Effector memory CD4-positive, alpha-beta T cell (primary cell): ENCODE data around the gene ATP13A5.

Experiments
- DNase-seq, 3 donors: peaks; one replicate each; pipeline ENCODE4 v3.0.0-alpha.2; 2020
- H3K27ac ChIP-seq: 2 replicates; pipeline ENCODE4 v1.7.0; 2013; ENCODE audit warnings: mild to moderate bottlenecking, low read length, moderate library complexity; ENCODE audit not compliant: insufficient read depth, poor library complexity, severe bottlenecking
- H3K27me3 ChIP-seq: replicated peaks from 2 replicates; pipeline ENCODE4 v1.7.0; 2013; ENCODE audit warnings: mild to moderate bottlenecking, low read length; ENCODE audit not compliant: insufficient read depth, control insufficient read depth, poor library complexity, severe bottlenecking
- H3K36me3 ChIP-seq: 2 replicates; pipeline ENCODE4 v1.7.0; 2013; ENCODE audit warnings: mild to moderate bottlenecking, low read length, moderate library complexity; ENCODE audit not compliant: control insufficient read depth, insufficient read depth
- H3K4me1 ChIP-seq: 2 replicates; pipeline ENCODE4 v1.7.0; 2013; ENCODE audit warnings: low read length, mild to moderate bottlenecking; ENCODE audit not compliant: control insufficient read depth, insufficient read depth, poor library complexity, severe bottlenecking
- H3K4me3 ChIP-seq: 2 replicates; pipeline ENCODE4 v1.7.0; 2013; ENCODE audit warnings: low read length, low read depth, mild to moderate bottlenecking; ENCODE audit not compliant: insufficient read depth, poor library complexity, severe bottlenecking
- H3K9me3 ChIP-seq: 2 replicates; pipeline ENCODE4 v1.7.0; 2013; ENCODE audit warnings: mild to moderate bottlenecking, low read length, moderate library complexity; ENCODE audit not compliant: control insufficient read depth

The ATP13A5 gene

DNA sequence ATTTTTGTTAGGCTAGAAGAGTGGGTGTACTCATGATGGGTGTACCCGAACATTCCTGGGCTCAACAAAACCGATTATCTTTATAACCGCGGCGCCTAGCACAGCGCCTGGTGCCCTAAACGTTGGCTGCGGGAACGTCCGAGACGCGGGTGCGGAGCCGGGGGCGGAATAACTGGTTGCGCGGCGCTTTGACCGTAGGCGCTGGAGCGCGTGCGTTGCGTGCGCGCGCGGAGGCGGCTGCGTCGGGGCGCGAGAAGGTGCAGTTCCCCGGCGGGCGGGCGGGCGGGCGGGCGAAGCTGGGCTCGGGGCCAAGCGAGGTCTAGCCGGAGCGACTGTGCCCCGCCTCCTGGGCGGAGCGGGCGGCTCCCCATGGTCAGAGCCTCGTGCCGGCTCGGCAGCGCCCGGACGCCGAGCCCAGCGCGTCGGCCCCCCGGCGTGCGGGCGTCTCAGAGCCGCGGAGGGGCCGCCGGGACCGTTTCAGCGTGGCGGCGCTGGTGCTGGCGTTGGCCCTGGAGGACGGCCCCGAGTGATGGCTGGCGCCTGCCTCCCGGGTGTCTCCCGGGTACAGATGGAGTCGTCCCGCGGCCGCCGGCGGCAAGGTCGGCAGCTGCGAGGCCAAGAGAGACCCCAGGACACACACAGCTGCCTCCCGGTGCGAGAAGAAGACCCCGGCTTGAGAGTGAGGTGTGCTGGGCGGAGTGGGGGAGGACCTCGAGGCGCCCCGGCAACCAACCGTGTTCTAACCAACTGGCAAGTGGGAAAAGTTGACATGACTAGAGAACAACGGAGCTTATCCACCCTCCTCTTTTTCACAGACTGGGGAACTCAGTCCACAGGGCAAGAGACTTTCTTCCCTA lies 137.5 kb downstream of the ATP13A5 start, which contains the start of gene PLAAT1:
TSS of gene PLAAT1 (plus strand) at position 373 of the 857 bp plus-strand sequence. CDS start 14,429 bp downstream, outside the sequence.
- Histone ChIP-seq H3K27me3 (peaks cover 8% of the 10 kb centered on the region), H3K36me3 (no peaks in the 10 kb centered on the region), H3K9me3 (no peaks in the 10 kb centered on the region), H3K4me3 (no peak within 1 kb of the TSS), H3K27ac (no peak within 1 kb of the TSS), H3K4me1 (no peaks in the 10 kb centered on the region)
- no peak for DNase-seq

DNA sequence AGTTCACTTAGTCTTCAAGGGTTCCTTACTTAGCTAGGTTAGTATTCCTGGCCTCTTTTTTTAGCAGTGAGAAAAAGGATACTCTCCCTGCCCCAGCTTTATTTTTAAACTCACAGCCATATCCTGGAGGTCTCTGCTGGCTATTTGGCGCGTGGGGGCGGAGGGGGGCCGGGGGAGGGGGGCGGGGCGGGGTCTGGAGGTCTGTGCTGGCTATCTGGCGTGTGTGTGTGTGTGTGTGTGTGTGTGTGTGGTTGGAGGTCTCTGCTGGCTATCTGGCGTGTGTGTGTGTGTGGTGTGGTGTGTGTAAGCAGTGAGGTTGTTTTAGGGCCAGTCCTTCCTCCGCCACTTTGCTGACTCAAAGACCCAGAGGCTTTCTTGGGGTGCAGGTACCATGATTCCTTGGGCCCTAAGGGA lies 138.1 kb downstream of the ATP13A5 start:
- Histone ChIP-seq H3K27me3 (peaks cover 8% of the 10 kb centered on the region), H3K9me3 (no peaks in the 10 kb centered on the region), H3K36me3 (no peaks in the 10 kb centered on the region), H3K27ac (no peak overlapping the region), H3K4me3 (no peak overlapping the region), H3K4me1 (no peaks in the 10 kb centered on the region)
- DNase-seq: no peak

DNA sequence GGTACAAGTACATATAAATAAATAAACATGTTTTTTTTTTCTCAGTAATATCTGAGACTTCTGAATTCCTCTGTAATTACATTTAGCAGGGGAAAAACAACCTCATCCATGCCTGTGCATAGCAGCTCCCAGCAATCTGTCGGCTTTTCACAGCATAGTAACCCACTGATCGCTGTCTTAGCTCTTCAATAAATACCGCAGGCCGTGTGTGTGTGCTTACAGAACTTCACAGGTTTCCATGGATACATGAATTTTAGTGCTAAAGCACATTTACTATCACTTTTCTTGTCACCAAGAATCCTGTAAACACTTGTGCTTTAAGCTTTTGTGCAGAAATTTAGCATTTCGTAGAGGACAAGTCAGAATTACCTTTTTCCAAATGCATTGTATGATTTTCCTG lies 141.5 kb downstream of the ATP13A5 start:
- Histone ChIP-seq H3K4me3 (no peak overlapping the region), H3K9me3 (no peaks in the 10 kb centered on the region), H3K27ac (no peak overlapping the region), H3K36me3 (no peaks in the 10 kb centered on the region), H3K27me3 (peaks cover 12% of the 10 kb centered on the region), H3K4me1 (no peaks in the 10 kb centered on the region)
- DNase-seq: no peak

DNA sequence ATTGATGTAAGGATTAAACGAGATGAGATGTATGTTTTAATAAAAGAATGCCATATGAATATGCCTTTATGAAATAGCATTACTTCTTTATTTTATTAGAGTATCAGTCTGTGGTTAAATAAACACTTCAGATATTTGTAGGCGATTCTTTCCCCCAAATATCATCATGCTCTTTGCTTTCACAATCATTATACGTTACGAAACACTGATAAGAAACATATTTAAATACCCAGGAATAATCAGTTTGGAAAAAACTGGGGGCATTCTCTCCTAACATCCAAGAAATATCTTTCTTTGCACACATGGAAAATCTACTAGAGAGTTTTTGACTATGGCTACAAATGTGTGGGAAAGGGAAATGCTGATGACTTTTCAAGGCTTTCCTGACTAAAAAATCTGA lies 142.0 kb downstream of the ATP13A5 start:
- Histone ChIP-seq H3K4me1 (no peaks in the 10 kb centered on the region), H3K27ac (no peak overlapping the region), H3K36me3 (no peaks in the 10 kb centered on the region), H3K27me3 (peaks cover 9% of the 10 kb centered on the region), H3K9me3 (no peaks in the 10 kb centered on the region), H3K4me3 (no peak overlapping the region)
- no peak for DNase-seq

DNA sequence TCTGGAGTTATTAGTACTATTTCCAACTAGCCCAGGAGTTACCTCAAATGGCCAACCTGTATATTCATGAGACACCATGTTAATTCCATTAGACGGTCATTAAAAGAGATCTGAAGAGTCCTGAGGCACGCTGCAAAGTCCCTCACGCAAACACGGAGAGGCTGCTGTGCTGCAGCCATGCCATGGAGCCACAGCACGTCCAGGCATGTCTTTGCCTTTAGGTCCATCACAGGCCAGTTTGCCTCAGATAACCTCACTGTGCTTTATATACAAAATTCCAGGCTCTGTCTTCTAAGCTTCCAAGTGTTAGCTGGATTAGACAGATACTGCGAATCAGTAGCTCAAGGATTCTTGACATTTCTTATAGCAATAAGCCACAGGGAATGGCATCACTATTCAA lies 147.4 kb downstream of the ATP13A5 start:
- Histone ChIP-seq H3K27ac (no peak overlapping the region), H3K4me3 (no peak overlapping the region), H3K27me3 (peaks cover 4% of the 10 kb centered on the region), H3K9me3 (no peaks in the 10 kb centered on the region), H3K4me1 (no peaks in the 10 kb centered on the region), H3K36me3 (no peaks in the 10 kb centered on the region)
- DNase-seq: no peak

DNA sequence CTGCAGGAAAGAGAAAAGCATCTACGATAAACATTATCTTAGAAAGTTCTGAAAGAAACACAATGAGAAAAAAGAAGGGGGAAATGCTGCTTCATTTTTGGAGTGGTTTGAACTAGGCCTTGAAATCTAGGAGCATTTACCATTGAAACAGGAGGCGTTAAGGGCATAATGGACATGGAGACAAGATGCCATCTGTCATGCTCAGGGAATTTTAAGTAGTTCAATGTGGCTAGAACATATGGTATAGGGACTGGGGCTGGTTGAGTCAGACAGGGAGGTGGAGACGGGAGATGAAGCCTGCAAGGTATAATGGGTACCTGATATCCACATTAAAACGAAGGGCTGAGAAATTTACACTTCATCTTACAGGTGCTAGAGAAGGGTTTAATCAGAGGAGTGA lies 147.9 kb downstream of the ATP13A5 start:
- no peaks in the 10 kb centered on the region for H3K9me3 ChIP-seq
- DNase-seq: no peak

DNA sequence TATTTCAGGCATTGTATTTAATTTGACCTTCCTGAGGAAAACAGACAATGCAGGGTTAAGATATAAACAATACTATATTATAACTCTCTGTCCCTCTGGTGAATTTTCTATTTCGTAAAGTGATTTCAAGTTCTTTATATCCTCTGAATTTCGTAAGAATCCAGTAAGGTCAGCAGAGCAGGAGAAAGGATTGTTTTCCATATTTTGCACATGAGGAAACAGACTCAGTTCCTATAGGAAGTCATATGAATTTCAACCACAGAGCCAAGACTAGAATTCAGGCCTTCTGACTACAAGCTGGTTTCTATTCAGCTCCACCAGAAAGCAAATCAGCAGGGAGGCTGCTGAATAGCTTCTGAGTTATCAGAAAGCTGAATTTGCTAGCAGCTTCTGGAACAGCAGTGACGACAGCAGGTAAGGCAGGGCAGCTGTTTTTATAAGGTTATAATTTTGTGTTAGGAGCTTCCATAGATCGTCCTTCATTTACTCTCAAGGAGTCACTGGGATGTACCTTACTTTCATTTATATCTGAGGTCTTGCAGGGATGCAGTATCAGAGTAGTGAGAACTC lies 148.6 kb downstream of the ATP13A5 start:
- Histone ChIP-seq H3K4me3 (no peak overlapping the region), H3K27ac (no peak overlapping the region), H3K4me1 (no peaks in the 10 kb centered on the region), H3K9me3 (no peaks in the 10 kb centered on the region), H3K36me3 (no peaks in the 10 kb centered on the region), H3K27me3 (peaks cover 4% of the 10 kb centered on the region)
- DNase-seq: no peak

More for the DNA sequence above, 147.9 kb downstream of the ATP13A5 start:
- Histone ChIP-seq H3K36me3 (no peaks in the 10 kb centered on the region), H3K4me1 (no peaks in the 10 kb centered on the region), H3K4me3 (no peak overlapping the region), H3K27me3 (peaks cover 4% of the 10 kb centered on the region), H3K27ac (no peak overlapping the region)

DNA sequence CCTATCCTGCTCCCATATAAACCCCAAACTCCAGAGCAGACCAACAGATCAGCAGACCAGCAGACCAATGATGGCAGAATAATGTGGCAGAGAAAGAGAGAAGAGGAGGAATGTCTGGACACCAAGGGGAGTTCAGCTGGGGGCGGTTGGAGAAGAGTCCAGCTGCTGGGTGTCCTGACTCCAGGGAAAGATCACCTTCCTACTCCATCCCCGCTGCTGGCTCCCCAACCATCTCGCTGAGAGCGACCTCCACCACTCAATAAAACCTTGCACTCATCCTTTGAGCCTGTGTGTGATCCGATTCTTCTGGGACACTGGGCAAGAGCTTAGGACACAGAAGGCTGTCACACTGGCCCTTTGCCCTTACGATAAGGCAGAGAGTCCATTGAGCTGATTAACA lies 150.3 kb downstream of the ATP13A5 start:
- Histone ChIP-seq H3K36me3 (no peaks in the 10 kb centered on the region), H3K27ac (no peak overlapping the region), H3K4me3 (no peak overlapping the region), H3K27me3 (no peaks in the 10 kb centered on the region), H3K9me3 (no peaks in the 10 kb centered on the region), H3K4me1 (no peaks in the 10 kb centered on the region)
- no peak for DNase-seq

DNA sequence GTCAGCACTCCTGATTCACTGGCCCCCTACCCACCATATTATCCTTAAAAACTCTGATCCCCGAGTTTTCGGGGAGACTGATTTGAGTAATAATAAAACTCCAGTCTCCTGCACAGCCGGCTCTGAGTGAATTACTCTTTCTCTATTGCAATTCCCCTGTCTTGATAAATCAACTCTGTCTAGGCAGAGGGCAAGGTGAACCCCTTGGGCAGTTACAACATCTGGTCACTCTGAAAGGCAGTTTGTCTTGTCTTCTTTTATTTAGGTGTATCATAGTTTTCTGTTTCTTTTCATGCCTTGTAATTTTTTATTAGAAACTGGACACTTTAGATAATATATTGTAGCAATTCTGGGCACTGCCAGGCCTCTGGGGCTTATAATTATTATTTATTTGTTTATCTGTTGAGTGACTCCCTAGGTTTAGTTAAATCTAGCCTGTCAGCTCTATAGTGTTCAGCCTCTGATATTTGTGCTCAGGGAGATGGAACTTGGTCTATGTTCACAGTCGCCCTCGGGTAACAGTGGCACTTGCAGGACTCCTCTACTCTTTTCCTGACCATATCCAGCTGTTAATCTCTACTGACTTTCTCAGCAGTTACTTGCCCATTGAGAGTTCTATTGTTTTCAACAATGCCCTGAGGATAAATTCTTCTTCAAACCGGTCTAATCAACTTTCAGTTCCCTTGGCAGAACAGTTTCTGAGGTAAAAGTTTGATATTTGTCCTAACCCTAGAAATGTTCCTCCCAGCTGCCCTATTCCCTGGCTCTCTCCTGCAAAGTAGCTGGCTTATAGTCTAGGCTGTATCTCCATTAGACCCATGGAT lies 153.0 kb downstream of the ATP13A5 start:
- no peaks in the 10 kb centered on the region for H3K27me3 ChIP-seq
- no peaks in the 10 kb centered on the region for H3K9me3 ChIP-seq
- H3K36me3 ChIP-seq: no peaks in the 10 kb centered on the region
- DNase-seq: no peak
- no peaks in the 10 kb centered on the region for H3K4me1 ChIP-seq
- no peak overlapping the region for H3K4me3 ChIP-seq
- H3K27ac ChIP-seq: no peak overlapping the region
